Sigmoid colon (tissue), 4 donors: ENCODE measurements around the gene CDCA4.

Experiments
- CTCF ChIP-seq, 4 experiments: fragments of 450-650 bp in 3 of 4; fragments of 200-600 bp in 1 of 4; IDR thresholded peaks; one replicate each; pipeline ENCODE4 v1.5.1; 2016 to 2019; ENCODE audit warnings: antibody characterized with exemption in 4 of 4, mild to moderate bottlenecking in 3 of 4, moderate library complexity in 2 of 4
- EP300 ChIP-seq, 4 donors: sonication (generic); formaldehyde crosslinking; IDR thresholded peaks; one replicate each; pipeline ENCODE4 v1.6.1; 2017; ENCODE audit warnings: antibody characterized with exemption in 4 of 4
- POLR2A ChIP-seq, 2 donors: fragments of 450-650 bp; IDR thresholded peaks; one replicate each; pipeline ENCODE4 v1.6.1; 2016; ENCODE audit warnings: antibody characterized with exemption in 2 of 2, mild to moderate bottlenecking in 2 of 2, moderate library complexity in 2 of 2
- POLR2AphosphoS5 ChIP-seq, 4 donors: sonication (generic); formaldehyde crosslinking; IDR thresholded peaks; one replicate each; pipeline ENCODE4 v1.6.1; 2017; ENCODE audit warnings: antibody characterized with exemption in 4 of 4

- TF ChIP-seq CTCF (IDR thresholded peaks at IDR 0.05) (no peak), POLR2AphosphoS5 (IDR thresholded peaks at IDR 0.05) (no peak), POLR2A (IDR thresholded peaks at IDR 0.05) (no peak), EP300 (IDR thresholded peaks at IDR 0.05) (no peak)
Measured at GRCh38 chr14:105021656-105022275, 883 bp upstream of the CDCA4 start.
